HepG2 (cell line): ENCODE data around the gene SEC14L5. TPM values are rescaled to one million over a fixed set of nuclear protein-coding genes. Genes with fewer than 3 reads are reported as not detected.

Source experiments
- ATAC-seq: fragments of 200-7000 bp; cut with Tn5 transposase; 3 replicates; pipeline ENCODE4 v1.9.1; 2020; ENCODE audit warnings: mild to moderate bottlenecking, moderate library complexity
- BruUV-seq: library from RNA; stranded (reverse); fragments of 400-500 nt; replicated peaks from 2 replicates; lab custom pipeline; 2021; lab: Mats Ljungman, UMichigan
- CTCF ChIA-PET: fragments of 300-600 bp; formaldehyde crosslinking; extraction: SDS; loops from one replicate; lab custom pipeline; 2021; ENCODE audit warnings: low total read pairs, inconsistent platforms, low intra/inter-chr PET ratio; lab: Yijun Ruan, JAX
- POLR2A ChIA-PET: fragments of 350-600 bp; sonication (Branson Sonifier 250); formaldehyde crosslinking; loops from one replicate; lab custom pipeline; 2020; ENCODE audit warnings: antibody characterized with exemption, inconsistent platforms; lab: Yijun Ruan, JAX
- DNase-seq: peaks from one replicate; pipeline ENCODE4 v3.0.0-alpha.2; 2015; ENCODE audit warnings: low spot score
- FAIRE-seq: peaks from 3 replicates; lab custom pipeline; 2011; peaks lifted over from hg19 to GRCh38; lab: Jason Lieb, UNC
- H2AFZ ChIP-seq: one replicate; pipeline ENCODE4 v1.6.1; 2011; ENCODE audit warnings: low read length, inconsistent platforms
- H3K27ac ChIP-seq: fragments of 300-600 bp; 3 replicates; pipeline ENCODE4 v1.8.0; 2011; ENCODE audit warnings: mixed run types, mild to moderate bottlenecking, mixed read lengths, low read length, inconsistent platforms; ENCODE audit not compliant: insufficient read depth; ENCODE audit errors: extremely low read length
- H3K27me3 ChIP-seq, 2 experiments: fragments of 200-600 bp in 1 of 2; 2 replicates in 1 of 2; 3 replicates in 1 of 2; pipeline versions ENCODE4 v1.6.0 to v1.8.0; 2011; ENCODE audit warnings: low read length in 2 of 2, mild to moderate bottlenecking in 2 of 2, moderate library complexity in 2 of 2, inconsistent platforms in 1 of 2; ENCODE audit not compliant: insufficient read depth in 2 of 2, control insufficient read depth in 1 of 2
- H3K36me3 ChIP-seq, 2 experiments: fragments of 200-600 bp in 1 of 2; replicated peaks in 1 of 2; 2 replicates in 1 of 2; 3 replicates in 1 of 2; pipeline versions ENCODE4 v1.5.1 to v1.8.0; 2011; ENCODE audit warnings: low read length in 2 of 2, inconsistent platforms in 1 of 2; ENCODE audit not compliant: insufficient read depth in 2 of 2, control insufficient read depth in 1 of 2
- H3K4me1 ChIP-seq: 2 replicates; pipeline ENCODE4 v1.5.1; 2012; ENCODE audit warnings: low read length, inconsistent platforms; ENCODE audit not compliant: insufficient read depth
- H3K4me2 ChIP-seq: 2 replicates; pipeline ENCODE4 v1.6.0; 2011; ENCODE audit warnings: low read depth, low read length, inconsistent platforms
- H3K4me3 ChIP-seq, 3 experiments: fragments of 200-600 bp in 1 of 3; sonication (generic), shearing (Covaris generic) in 1 of 3; replicated peaks in 1 of 3; 2 replicates each; pipeline ENCODE4 v1.5.1; 2011 to 2016; ENCODE audit warnings: low read length in 3 of 3, inconsistent platforms in 2 of 3, low read depth in 2 of 3, mild to moderate bottlenecking in 2 of 3, control low read depth in 1 of 3, mixed read lengths in 1 of 3; ENCODE audit not compliant: insufficient read depth in 1 of 3
- H3K79me2 ChIP-seq: one replicate; pipeline ENCODE4 v1.6.1; 2011; ENCODE audit warnings: low read length, inconsistent platforms; ENCODE audit not compliant: insufficient read depth
- H3K9ac ChIP-seq: 2 replicates; pipeline ENCODE4 v1.6.0; 2011; ENCODE audit warnings: mild to moderate bottlenecking, low read depth, low read length, inconsistent platforms; ENCODE audit not compliant: insufficient read depth
- H3K9me3 ChIP-seq: 2 replicates; pipeline ENCODE4 v1.5.1; 2012; ENCODE audit warnings: mild to moderate bottlenecking, low read length
- H4K20me1 ChIP-seq: 2 replicates; pipeline ENCODE4 v1.6.0; 2011; ENCODE audit warnings: inconsistent platforms, mild to moderate bottlenecking, low read length, moderate library complexity; ENCODE audit not compliant: insufficient read depth
- BRD4 ChIP-seq: sonication (generic); formaldehyde crosslinking; IDR thresholded peaks from 2 replicates; pipeline ENCODE4 v1.4.0; 2020; ENCODE audit warnings: missing genetic modification reagents
- CEBPZ ChIP-seq: IDR thresholded peaks from 2 replicates; pipeline ENCODE4 v1.6.1; 2012; ENCODE audit warnings: low read length, improper control_type of control experiment
- HOXA7 ChIP-seq: sonication (generic); formaldehyde crosslinking; IDR thresholded peaks from 2 replicates; pipeline ENCODE4 v1.8.1; 2022; ENCODE audit warnings: mild to moderate bottlenecking, missing genetic modification reagents, moderate library complexity
- MZF1 ChIP-seq: sonication (generic); formaldehyde crosslinking; IDR thresholded peaks from 2 replicates; pipeline ENCODE4 v1.8.1; 2023; ENCODE audit warnings: mild to moderate bottlenecking, missing genetic modification reagents, borderline replicate concordance
- NFIB ChIP-seq: sonication (generic); formaldehyde crosslinking; IDR thresholded peaks from 2 replicates; pipeline ENCODE4 v1.9.0; 2021; ENCODE audit warnings: missing genetic modification reagents, mild to moderate bottlenecking, borderline replicate concordance
- PHF5A ChIP-seq: IDR thresholded peaks from one replicate; pipeline ENCODE4 v1.6.1; 2018; ENCODE audit warnings: low read depth, missing genetic modification reagents; ENCODE audit not compliant: unreplicated experiment
- REXO4 ChIP-seq: sonication (generic); formaldehyde crosslinking; IDR thresholded peaks from 2 replicates; pipeline ENCODE4 v1.8.0; 2022; ENCODE audit warnings: missing genetic modification reagents, mild to moderate bottlenecking, borderline replicate concordance
- SMAD3 ChIP-seq: sonication (generic); formaldehyde crosslinking; IDR thresholded peaks from 2 replicates; pipeline ENCODE4 v1.4.0; 2020; ENCODE audit warnings: missing genetic modification reagents
- SRSF9 ChIP-seq: fragments of 200-400 bp; formaldehyde crosslinking; IDR thresholded peaks from 2 replicates; pipeline ENCODE4 v1.6.1; 2018; ENCODE audit warnings: borderline replicate concordance, mild to moderate bottlenecking, low read depth, low read length; ENCODE audit not compliant: insufficient read depth, poor library complexity, severe bottlenecking
- TBX3 ChIP-seq: fragments of 450-650 bp; IDR thresholded peaks from 2 replicates; pipeline ENCODE4 v1.6.1; 2017; ENCODE audit warnings: antibody characterized with exemption, mild to moderate bottlenecking, inconsistent platforms, borderline replicate concordance
- TSC22D2 ChIP-seq: sonication (generic); formaldehyde crosslinking; IDR thresholded peaks from 2 replicates; pipeline ENCODE4 v1.5.1; 2020; ENCODE audit warnings: missing genetic modification reagents, mild to moderate bottlenecking, borderline replicate concordance
- WIZ ChIP-seq: sonication (generic); formaldehyde crosslinking; IDR thresholded peaks from 2 replicates; pipeline ENCODE4 v1.5.1; 2020; ENCODE audit warnings: mild to moderate bottlenecking, missing genetic modification reagents
- ZBTB1 ChIP-seq: sonication (generic); formaldehyde crosslinking; IDR thresholded peaks from 2 replicates; pipeline ENCODE4 v1.4.0; 2020; ENCODE audit warnings: missing genetic modification reagents, borderline replicate concordance
- ZNF256 ChIP-seq: sonication (generic); formaldehyde crosslinking; conservative IDR thresholded peaks from 2 replicates; pipeline ENCODE4 v1.4.0; 2020; ENCODE audit warnings: missing genetic modification reagents
- ZNF503 ChIP-seq: sonication (generic); formaldehyde crosslinking; IDR thresholded peaks from 2 replicates; pipeline ENCODE4 v1.4.0; 2020; ENCODE audit warnings: missing genetic modification reagents
- WGBS: methylation state at CpG from one replicate; pipeline ENCODE4 v1.1.6; 2017; ENCODE audit warnings: low lambda C conversion rate; 5-methylcytosine and 5-hydroxymethylcytosine counted together
- in situ Hi-C: cut with HindIII; loops from 2 replicates; pipeline ENCODE4 v1.10.0; 2017; ENCODE audit warnings: low pct_unique_long_range_greater_than_20kb; ENCODE audit not compliant: extremely low pct_ligation_motif_present
- intact Hi-C: fragments of 100-400 bp; cut with micrococcal nuclease; formaldehyde crosslinking; loops from one replicate; pipeline ENCODE4 v1.10.0; 2022; ENCODE audit not compliant: unreplicated experiment
- polyA plus RNA-seq, 8 experiments: library from polyadenylated mRNA; depleted of rRNA in 3 of 8; stranded (reverse) in 7 of 8; unstranded in 1 of 8; fragments of >200 nt; fragmentation: Illumina TruSeq in 4 of 8; extraction: Trizol in 4 of 8; gene quantifications; 2 replicates each; pipeline versions ENCODE4 v1.2.1 to v1.2.3, GENCODE V29; 2011 to 2016; ENCODE audit warnings: low read depth in 4 of 8, missing spikeins in 1 of 8, mixed read lengths in 1 of 8; ENCODE audit not compliant: insufficient read depth in 1 of 8
- total RNA-seq, 5 experiments: library from RNA; depleted of rRNA; stranded (reverse); fragments of >200 nt; fragmentation: Illumina TruSeq; extraction: Trizol; gene quantifications; 2 replicates each; pipeline ENCODE4 v1.2.3, GENCODE V29; 2016; ENCODE audit warnings: low read depth in 1 of 5

SEC14L5 gene
- total and polyA plus RNA-seq, 2 of the 13 experiments (the other 11 are each of a cell fraction or from before 2014, with no cell fraction given) = 0.40 to 0.42 TPM

GRCh38 chr16:5022521-5022920 is 64.4 kb downstream of the SEC14L5 start:
- no TSS peak for BruUV-seq
- TF ChIP-seq WIZ (CRISPR knock-in tag) = no peak
- TF ChIP-seq TBX3 = no peak
- TF ChIP-seq REXO4 (CRISPR knock-in tag) = no peak
- TF ChIP-seq MZF1 (CRISPR knock-in tag) = no peak
- no peak for TF ChIP-seq ZNF256 (CRISPR knock-in tag)
- TF ChIP-seq SMAD3 (CRISPR knock-in tag) = no peak
- TF ChIP-seq NFIB (CRISPR knock-in tag) = no peak
- no peak for TF ChIP-seq SRSF9
- no peak for TF ChIP-seq PHF5A (CRISPR knock-in tag)
- TF ChIP-seq CEBPZ = no peak
- TF ChIP-seq TSC22D2 (CRISPR knock-in tag) = no peak
- TF ChIP-seq ZBTB1 (CRISPR knock-in tag) = no peak
- no peak for TF ChIP-seq HOXA7 (CRISPR knock-in tag)
- TF ChIP-seq BRD4 (CRISPR knock-in tag) = no peak
- no peak for TF ChIP-seq ZNF503
- Histone ChIP-seq H3K4me2 (no peak overlapping the region), H3K27ac (no peak overlapping the region), H3K4me3 (no peak overlapping the region), H4K20me1 (no peaks in the 10 kb centered on the region; the same call in 1 of the 2 replicates), H3K79me2 (no peaks in the 10 kb centered on the region), H3K36me3 (peaks cover 6 to 15% of the 10 kb centered on the region in 2 experiments), H3K9me3 (no peaks in the 10 kb centered on the region), H2AFZ (no peak overlapping the region), H3K9ac (no peak overlapping the region), H3K4me1 (no peaks in the 10 kb centered on the region), H3K27me3 (peaks cover 4 to 22% of the 10 kb centered on the region in 2 experiments; a peak in 4 of 5 replicates)
- POLR2A ChIA-PET = interaction anchor here (0.6 kb wide), 1 partner anchor 12 kb away, joined by 3 read pairs; no protein-coding TSS in a partner anchor
- FAIRE-seq (no peak), ATAC-seq (peak; percentile 22), DNase-seq (no peak)
- in situ Hi-C loops = no loop called here
- intact Hi-C loops = no loop called here
- CTCF ChIA-PET = no interaction called here
- WGBS = 61% methylated on average over 6 of the region's 6 CpGs
